ENCODE measurements around the gene MYO19. TPM values are rescaled to one million over a fixed set of nuclear protein-coding genes. Genes with fewer than 3 reads are reported as not detected.

The MYO19 gene
- total RNA-seq, 1 experiment from 2014 or later: 144 TPM

DNA sequence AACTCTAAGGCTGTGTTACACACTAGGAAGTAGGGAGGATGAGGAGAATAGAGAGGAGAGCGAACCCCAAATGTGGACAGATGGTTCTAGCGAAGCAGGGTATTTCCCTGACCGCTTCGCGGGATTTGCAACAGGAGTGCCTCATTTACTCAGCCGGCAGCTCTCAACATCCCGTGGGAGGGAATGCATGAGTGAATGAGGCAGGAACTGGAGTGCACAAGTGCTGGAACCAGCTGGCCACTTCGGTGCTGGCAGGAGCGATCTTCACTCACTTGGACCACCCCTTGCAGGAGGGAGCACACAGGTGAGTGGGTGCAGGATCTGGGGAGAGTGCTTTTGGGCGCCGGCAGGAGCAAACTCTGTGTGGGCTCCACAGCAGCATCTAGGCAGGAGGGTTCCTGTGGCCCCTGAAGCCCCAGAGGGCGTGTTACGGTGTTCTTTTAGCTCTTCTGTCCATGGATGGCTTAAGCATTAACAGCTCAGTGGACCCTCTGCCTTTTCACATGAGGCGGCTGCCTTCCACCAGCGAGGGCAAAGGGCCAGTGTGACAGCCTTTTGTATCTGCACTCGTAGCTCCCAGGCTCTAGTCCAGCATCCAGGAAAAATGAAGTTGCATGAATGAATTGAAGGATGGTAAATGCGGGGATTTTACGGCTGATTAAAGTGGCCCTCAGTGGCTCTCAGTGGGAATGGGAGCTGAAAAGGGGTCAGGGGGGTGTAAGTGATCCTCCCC, 65.6 kb downstream of the MYO19 start:
- Histone ChIP-seq H3K23ac (ENCODE audit: insufficient read length, low read depth, low read length) (no peak overlapping the region), H3K27ac (ENCODE audit: insufficient read length, low read depth, low read length) (no peak overlapping the region), H3K9ac (ENCODE audit: extremely low read depth, insufficient read length, low read length) (no peak overlapping the region), H2BK20ac (ENCODE audit: low read depth, low read length, poor library complexity, severe bottlenecking) (no peak overlapping the region), H2AK5ac (ENCODE audit: insufficient read length, low read length) (no peak overlapping the region), H3K4me1 (ENCODE audit: insufficient read depth, low read length) (no peaks in the 10 kb centered on the region), H4K20me1 (ENCODE audit: control insufficient read depth, insufficient read depth, insufficient read length) (no peaks in the 10 kb centered on the region), H3K27me3 (ENCODE audit: insufficient read depth, low read length) (no peaks in the 10 kb centered on the region; the same call in 1 of the 2 replicates), H3K79me2 (ENCODE audit: insufficient read depth, low read length) (no peaks in the 10 kb centered on the region), H3K4ac (ENCODE audit: low read depth, low read length) (no peak overlapping the region), H3K18ac (ENCODE audit: insufficient read length, low read depth, low read length) (no peak overlapping the region), H4K91ac (ENCODE audit: insufficient read length, low read depth, low read length) (no peak overlapping the region), H2BK15ac (ENCODE audit: low read depth, low read length) (no peak overlapping the region), H3K9me3 (ENCODE audit: control insufficient read depth, low read depth, low read length) (no peaks in the 10 kb centered on the region), H3K56ac (ENCODE audit: insufficient read length, low read depth, low read length) (no peak overlapping the region), H4K8ac (replicated peaks; ENCODE audit: insufficient read length, low read depth, low read length) (no peak overlapping the region), H2AFZ (ENCODE audit: low read length) (no peak overlapping the region), H3K23me2 (ENCODE audit: insufficient read length, low read depth, low read length, poor library complexity, severe bottlenecking) (no peaks in the 10 kb centered on the region), H3K14ac (ENCODE audit: insufficient read depth, low read length) (no peak overlapping the region), H3T11ph (ENCODE audit: low read length) (no peak overlapping the region), H3K79me1 (ENCODE audit: insufficient read depth, low read depth, low read length, poor library complexity, severe bottlenecking) (no peaks in the 10 kb centered on the region), H4K5ac (ENCODE audit: insufficient read length, low read depth, low read length) (no peak overlapping the region), H2BK120ac (ENCODE audit: low read depth, low read length, poor library complexity, severe bottlenecking) (no peak overlapping the region), H2BK5ac (ENCODE audit: insufficient read length, low read length) (no peak overlapping the region), H3K4me2 (ENCODE audit: insufficient read depth, insufficient read length, low read length) (no peak overlapping the region), H2BK12ac (ENCODE audit: insufficient read length, low read depth, low read length) (no peak overlapping the region)
- no peaks in the 10 kb centered on the region for H3K36me3 Mint-ChIP-seq (ENCODE audit: insufficient read depth in 1 of 3, low read depth in 3 of 3)
- no peak for DNase-seq
- H3K27me3 Mint-ChIP-seq (ENCODE audit: low read depth): peaks cover 65% of the 10 kb centered on the region
- peaks cover 3 to 5% of the 10 kb centered on the region in 2 experiments; a peak in 1 of 4 replicates for H3K4me1 Mint-ChIP-seq
- WGBS (ENCODE audit: extremely low coverage, insufficient read length, low lambda C conversion rate): no CpG with 5 or more reads among the region's 18 CpGs
- TF ChIP-seq, protein P1, sequence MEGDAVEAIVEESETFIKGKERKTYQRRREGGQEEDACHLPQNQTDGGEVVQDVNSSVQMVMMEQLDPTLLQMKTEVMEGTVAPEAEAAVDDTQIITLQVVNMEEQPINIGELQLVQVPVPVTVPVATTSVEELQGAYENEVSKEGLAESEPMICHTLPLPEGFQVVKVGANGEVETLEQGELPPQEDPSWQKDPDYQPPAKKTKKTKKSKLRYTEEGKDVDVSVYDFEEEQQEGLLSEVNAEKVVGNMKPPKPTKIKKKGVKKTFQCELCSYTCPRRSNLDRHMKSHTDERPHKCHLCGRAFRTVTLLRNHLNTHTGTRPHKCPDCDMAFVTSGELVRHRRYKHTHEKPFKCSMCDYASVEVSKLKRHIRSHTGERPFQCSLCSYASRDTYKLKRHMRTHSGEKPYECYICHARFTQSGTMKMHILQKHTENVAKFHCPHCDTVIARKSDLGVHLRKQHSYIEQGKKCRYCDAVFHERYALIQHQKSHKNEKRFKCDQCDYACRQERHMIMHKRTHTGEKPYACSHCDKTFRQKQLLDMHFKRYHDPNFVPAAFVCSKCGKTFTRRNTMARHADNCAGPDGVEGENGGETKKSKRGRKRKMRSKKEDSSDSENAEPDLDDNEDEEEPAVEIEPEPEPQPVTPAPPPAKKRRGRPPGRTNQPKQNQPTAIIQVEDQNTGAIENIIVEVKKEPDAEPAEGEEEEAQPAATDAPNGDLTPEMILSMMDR (conservative IDR thresholded peaks at IDR 0.05): no peak
- no peak overlapping the region; a peak in 1 of 7 replicates for H3K27ac Mint-ChIP-seq
- no peaks in the 10 kb centered on the region for H3K9me3 Mint-ChIP-seq
- H3K4me3 Mint-ChIP-seq: no peak overlapping the region
